Choroid plexus epithelial cell (primary cell): ENCODE results near the gene CSGALNACT2.

Experiments used
- DNase-seq: peaks from one replicate; pipeline ENCODE4 v3.0.0-alpha.2; 2010; ENCODE audit warnings: low read depth
- H3K4me3 ChIP-seq: 2 replicates; pipeline ENCODE4 v1.5.1; 2011; ENCODE audit warnings: low read depth, mild to moderate bottlenecking, control low read depth, low read length, moderate library complexity
- CTCF ChIP-seq: conservative IDR thresholded peaks from 2 replicates; pipeline ENCODE4 v1.5.1; 2011; ENCODE audit warnings: low read depth, mild to moderate bottlenecking, control low read depth, inconsistent platforms, low read length, moderate library complexity

CSGALNACT2 gene

GRCh38 chr10:43199684-43200537 lies 61.7 kb downstream of the CSGALNACT2 start:
- DNase-seq, result no peak
- H3K4me3 ChIP-seq, result no peak overlapping the region
- no peak for TF ChIP-seq CTCF

- TF ChIP-seq CTCF, result no peak
- no peak for DNase-seq
- H3K4me3 ChIP-seq, result no peak overlapping the region
These were observed 62.5 kb downstream of the CSGALNACT2 start for GRCh38 chr10:43200538-43201390.

GRCh38 chr10:43201545-43202131 lies 63.4 kb downstream of the CSGALNACT2 start:
- no peak for TF ChIP-seq CTCF
- no peak for DNase-seq
- no peak overlapping the region for H3K4me3 ChIP-seq

- H3K4me3 ChIP-seq, result peak overlapping the region; percentile 45
- TF ChIP-seq CTCF, result peak; percentile 68
- peak; percentile 17 for DNase-seq
These were observed 64.0 kb downstream of the CSGALNACT2 start for GRCh38 chr10:43202224-43202656.

- peak overlapping the region; percentile 45 for H3K4me3 ChIP-seq
- no peak for DNase-seq
- TF ChIP-seq CTCF, result no peak
These were observed 64.6 kb downstream of the CSGALNACT2 start for GRCh38 chr10:43202657-43203447.

GRCh38 chr10:43203448-43204041 lies 65.3 kb downstream of the CSGALNACT2 start:
- TF ChIP-seq CTCF, result no peak
- no peak for DNase-seq
- H3K4me3 ChIP-seq, result peak overlapping the region; percentile 5
